ENCODE measurements around the gene EEF2K. TPM values are rescaled to one million over a fixed set of nuclear protein-coding genes. Genes with fewer than 3 reads are reported as not detected.

EEF2K gene
- total and polyA plus RNA-seq, 2 of the 13 experiments (the other 11 are each of a cell fraction or from before 2014, with no cell fraction given) = 22.0 to 23.8 TPM

- peak in 1 of 2 experiments; percentile 100; a peak in 2 of 4 replicates for TF ChIP-seq ATF4 (CRISPR knock-in tag; IDR thresholded peaks at IDR 0.05)
- TF ChIP-seq BCL6 (CRISPR knock-in tag; IDR thresholded peaks at IDR 0.05) = peak; percentile 21; the same call in 1 of the 2 replicates
- peak; percentile 69; the same call in 1 of the 2 replicates for TF ChIP-seq GATAD2A (CRISPR knock-in tag; IDR thresholded peaks at IDR 0.05)
- 0 out of 2 replicates have a peak, but pooled peaks have one; percentile 29 for TF ChIP-seq SALL2 (CRISPR knock-in tag; IDR thresholded peaks at IDR 0.05)
- peak; percentile 73; the same call in 1 of the 2 replicates for TF ChIP-seq ZBTB33 (CRISPR knock-in tag; IDR thresholded peaks at IDR 0.05)
- 0 out of 2 replicates have a peak, but pooled peaks have one; percentile 21 for TF ChIP-seq KAT8 (CRISPR knock-in tag; IDR thresholded peaks at IDR 0.05)
- TF ChIP-seq MYPOP (CRISPR knock-in tag; IDR thresholded peaks at IDR 0.05) = peak; percentile 32; the same call in 1 of the 2 replicates
- 0 out of 2 replicates have a peak, but pooled peaks have one; percentile 15 for TF ChIP-seq SALL1 (CRISPR knock-in tag; IDR thresholded peaks at IDR 0.05)
- no peak for TF ChIP-seq SOX13 (IDR thresholded peaks at IDR 0.05)
- TF ChIP-seq SOX13 (CRISPR knock-in tag; conservative IDR thresholded peaks at IDR 0.05 in 1 of 2, IDR thresholded peaks at IDR 0.05 in 1 of 2) = peak in 1 of 2 experiments; percentile 23; a peak in 1 of 4 replicates
- peak; percentile 99 for TF ChIP-seq CEBPG (CRISPR knock-in tag; IDR thresholded peaks at IDR 0.05)
- peak; percentile 81; the same call in 1 of the 2 replicates for TF ChIP-seq HOXA5 (CRISPR knock-in tag; IDR thresholded peaks at IDR 0.05)
- TF ChIP-seq ZNF614 (CRISPR knock-in tag; IDR thresholded peaks at IDR 0.05; ENCODE audit: borderline replicate concordance) = no peak
- peak; percentile 30; the same call in 1 of the 2 replicates for TF ChIP-seq ZNF770 (CRISPR knock-in tag; IDR thresholded peaks at IDR 0.05)
- TF ChIP-seq ZFY (CRISPR knock-in tag; IDR thresholded peaks at IDR 0.05) = 0 out of 2 replicates have a peak, but pooled peaks have one; percentile 17
- 0 out of 2 replicates have a peak, but pooled peaks have one; percentile 28 for TF ChIP-seq IRF2 (CRISPR knock-in tag; IDR thresholded peaks at IDR 0.05)
These were observed 85.8 kb downstream of the EEF2K start (continued) for GRCh38 chr16:22291860-22292318.

Data from HepG2 (cell line).